GM23338 (cell line): ENCODE data around the gene CCNI2. TPM values are rescaled to one million over a fixed set of nuclear protein-coding genes. Genes with fewer than 3 reads are reported as not detected.

Experiments
- ATAC-seq: fragments of 200-7000 bp; cut with Tn5 transposase; 3 replicates; pipeline ENCODE4 v1.9.1; 2020
- DNase-seq: peaks from one replicate; pipeline ENCODE4 v3.0.0-alpha.2; 2015; ENCODE audit warnings: low spot score
- H2AFZ ChIP-seq: fragments of 200-600 bp; sonication (generic); 2 replicates; pipeline ENCODE4 v1.8.0; 2016; ENCODE audit warnings: antibody characterized with exemption, mild to moderate bottlenecking, moderate library complexity
- H3F3A ChIP-seq: fragments of 200-600 bp; sonication (generic); replicated peaks from 2 replicates; pipeline ENCODE4 v1.8.0; 2017; ENCODE audit warnings: antibody characterized with exemption, mixed run types, low read depth
- H3K27ac ChIP-seq: fragments of 200-600 bp; sonication (generic); 2 replicates; pipeline ENCODE4 v1.6.1; 2016; ENCODE audit warnings: low read depth
- H3K27me3 ChIP-seq: fragments of 200-600 bp; sonication (generic); 2 replicates; pipeline ENCODE4 v1.8.0; 2016; ENCODE audit warnings: mild to moderate bottlenecking, mixed run types, moderate library complexity; ENCODE audit not compliant: insufficient read depth
- H3K36me3 ChIP-seq: fragments of 200-600 bp; sonication (generic); 2 replicates; pipeline ENCODE4 v1.8.0; 2016; ENCODE audit warnings: mild to moderate bottlenecking; ENCODE audit not compliant: insufficient read depth
- H3K4me1 ChIP-seq: fragments of 200-600 bp; sonication (generic); 2 replicates; pipeline ENCODE4 v1.8.0; 2016; ENCODE audit warnings: mild to moderate bottlenecking, moderate library complexity; ENCODE audit not compliant: insufficient read depth
- H3K4me2 ChIP-seq: fragments of 200-600 bp; sonication (generic); 2 replicates; pipeline ENCODE4 v1.7.1; 2017; ENCODE audit warnings: mixed run types
- H3K4me3 ChIP-seq: fragments of 200-600 bp; sonication (generic); 2 replicates; pipeline ENCODE4 v1.6.1; 2016; ENCODE audit warnings: mixed run types
- H3K79me2 ChIP-seq: fragments of 200-600 bp; sonication (generic); replicated peaks from 2 replicates; pipeline ENCODE4 v1.8.0; 2017; ENCODE audit warnings: mild to moderate bottlenecking; ENCODE audit not compliant: insufficient read depth
- H3K9me2 ChIP-seq: fragments of 200-600 bp; sonication (generic); 2 replicates; pipeline ENCODE4 v1.8.0; 2017; ENCODE audit not compliant: insufficient read depth
- H4K20me1 ChIP-seq: fragments of 200-600 bp; sonication (generic); replicated peaks from 2 replicates; pipeline ENCODE4 v1.8.0; 2017; ENCODE audit warnings: mild to moderate bottlenecking; ENCODE audit not compliant: insufficient read depth
- H3K27ac Mint-ChIP-seq: 2 replicates; pipeline ENCODE4 v1.8.0; 2020; ENCODE audit warnings: inconsistent platforms, mild to moderate bottlenecking, moderate library complexity, mixed read lengths
- H3K27me3 Mint-ChIP-seq: 3 replicates; pipeline ENCODE4 v1.8.0; 2022; ENCODE audit warnings: low read depth, mild to moderate bottlenecking, moderate library complexity, mixed read lengths, inconsistent platforms; ENCODE audit not compliant: insufficient read depth, poor library complexity
- H3K36me3 Mint-ChIP-seq: 3 replicates; pipeline ENCODE4 v1.8.0; 2021; ENCODE audit warnings: low read depth, mild to moderate bottlenecking, inconsistent platforms, moderate library complexity, mixed read lengths
- H3K4me1 Mint-ChIP-seq: 3 replicates; pipeline ENCODE4 v1.8.0; 2020; ENCODE audit warnings: mild to moderate bottlenecking, inconsistent platforms, mixed read lengths
- H3K4me3 Mint-ChIP-seq: 3 replicates; pipeline ENCODE4 v1.8.0; 2021; ENCODE audit warnings: moderate library complexity, mild to moderate bottlenecking, inconsistent platforms, mixed read lengths
- H3K9me3 Mint-ChIP-seq: 3 replicates; pipeline ENCODE4 v1.8.0; 2020; ENCODE audit warnings: moderate library complexity, mild to moderate bottlenecking, inconsistent platforms, mixed read lengths
- ETS1 ChIP-seq: IDR thresholded peaks from 2 replicates; pipeline ENCODE4 v1.6.1; 2016; ENCODE audit warnings: antibody characterized with exemption
- EZH2phosphoT487 ChIP-seq: fragments of 200-600 bp; sonication (generic); IDR thresholded peaks from one replicate; pipeline ENCODE4 v1.8.1; 2018; ENCODE audit warnings: antibody characterized with exemption; ENCODE audit not compliant: unreplicated experiment
- NANOG ChIP-seq: IDR thresholded peaks from 2 replicates; pipeline ENCODE4 v1.6.1; 2016; ENCODE audit warnings: antibody characterized with exemption, borderline replicate concordance
- POLR2AphosphoS5 ChIP-seq: IDR thresholded peaks from 2 replicates; pipeline ENCODE4 v1.6.1; 2016; ENCODE audit warnings: antibody characterized with exemption, low read depth
- REST ChIP-seq: IDR thresholded peaks from one replicate; pipeline ENCODE4 v1.6.1; 2018; ENCODE audit warnings: antibody characterized with exemption; ENCODE audit not compliant: unreplicated experiment
- STAT1 ChIP-seq: IDR thresholded peaks from one replicate; pipeline ENCODE4 v1.6.1; 2016; ENCODE audit warnings: antibody characterized with exemption; ENCODE audit not compliant: unreplicated experiment
- ZNF114 ChIP-seq: fragments of 250-450 bp; sonication (Bioruptor Pico); IDR thresholded peaks from 2 replicates; pipeline ENCODE4 v1.5.0; 2020; ENCODE audit warnings: mild to moderate bottlenecking, moderate library complexity
- ZNF331 ChIP-seq: fragments of 250-450 bp; sonication (Bioruptor Pico); IDR thresholded peaks from 2 replicates; pipeline ENCODE4 v1.5.0; 2020; ENCODE audit warnings: low read depth, mild to moderate bottlenecking, moderate library complexity
- polyA plus RNA-seq: library from polyadenylated mRNA; unstranded; fragments of >200 nt; fragmentation: Nextera tagmentation; extraction: Ambion mirVana; gene quantifications from 2 replicates; pipeline ENCODE4 v1.2.1, GENCODE V29; 2016
- total RNA-seq: library from RNA; depleted of rRNA; stranded (reverse); fragments of >200 nt; shearing (Covaris generic); gene quantifications from 2 replicates; pipeline ENCODE4 v1.2.3, GENCODE V29; 2014
- TF ChIP-seq, protein P1 (sequence below), 2 experiments: fragments of 200-600 bp in 1 of 2; sonication (generic) in 1 of 2; conservative IDR thresholded peaks; 2 replicates each; pipeline versions ENCODE4 v1.5.1 to v1.6.1; 2016 to 2017; ENCODE audit warnings: antibody characterized with exemption in 2 of 2, low read depth in 2 of 2, mild to moderate bottlenecking in 2 of 2, moderate library complexity in 1 of 2
- TF ChIP-seq, protein P2 (sequence below): fragments of 250-450 bp; sonication (Bioruptor Pico); IDR thresholded peaks from 2 replicates; pipeline ENCODE4 v1.5.0; 2020; ENCODE audit warnings: mild to moderate bottlenecking, moderate library complexity

CCNI2 gene
- total and polyA plus RNA-seq, 2 experiments from 2014 or later, result 0.55 to 2.5 TPM

DNA sequence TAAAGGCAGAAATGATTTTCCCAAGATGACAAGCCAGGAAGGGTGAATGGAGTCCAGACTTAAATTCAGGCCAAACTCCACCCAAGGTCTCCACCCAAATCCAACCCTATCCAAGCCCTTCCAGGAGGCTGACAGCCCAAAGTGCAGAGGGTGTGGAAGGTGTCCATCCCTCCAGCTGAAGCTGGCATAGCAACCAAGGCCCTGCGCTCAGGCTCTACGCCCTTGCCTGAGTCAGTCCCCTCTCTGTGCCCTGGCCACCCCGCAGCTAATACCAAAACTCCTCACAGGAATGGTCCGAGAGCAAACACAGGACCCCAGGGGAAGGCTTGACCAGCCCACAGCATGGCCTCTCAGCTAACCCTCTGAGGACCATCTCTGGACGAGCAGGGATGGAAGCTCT, 27.7 kb downstream of the CCNI2 start (continued):
- TF ChIP-seq REST, result no peak
- TF ChIP-seq STAT1, result no peak
- no peak for TF ChIP-seq ZNF331 (CRISPR knock-in tag)
- TF ChIP-seq, protein P1, sequence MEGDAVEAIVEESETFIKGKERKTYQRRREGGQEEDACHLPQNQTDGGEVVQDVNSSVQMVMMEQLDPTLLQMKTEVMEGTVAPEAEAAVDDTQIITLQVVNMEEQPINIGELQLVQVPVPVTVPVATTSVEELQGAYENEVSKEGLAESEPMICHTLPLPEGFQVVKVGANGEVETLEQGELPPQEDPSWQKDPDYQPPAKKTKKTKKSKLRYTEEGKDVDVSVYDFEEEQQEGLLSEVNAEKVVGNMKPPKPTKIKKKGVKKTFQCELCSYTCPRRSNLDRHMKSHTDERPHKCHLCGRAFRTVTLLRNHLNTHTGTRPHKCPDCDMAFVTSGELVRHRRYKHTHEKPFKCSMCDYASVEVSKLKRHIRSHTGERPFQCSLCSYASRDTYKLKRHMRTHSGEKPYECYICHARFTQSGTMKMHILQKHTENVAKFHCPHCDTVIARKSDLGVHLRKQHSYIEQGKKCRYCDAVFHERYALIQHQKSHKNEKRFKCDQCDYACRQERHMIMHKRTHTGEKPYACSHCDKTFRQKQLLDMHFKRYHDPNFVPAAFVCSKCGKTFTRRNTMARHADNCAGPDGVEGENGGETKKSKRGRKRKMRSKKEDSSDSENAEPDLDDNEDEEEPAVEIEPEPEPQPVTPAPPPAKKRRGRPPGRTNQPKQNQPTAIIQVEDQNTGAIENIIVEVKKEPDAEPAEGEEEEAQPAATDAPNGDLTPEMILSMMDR (conservative IDR thresholded peaks at IDR 0.05; ENCODE audit: low read depth in 2 of 2), result no peak
- TF ChIP-seq NANOG, result no peak

DNA sequence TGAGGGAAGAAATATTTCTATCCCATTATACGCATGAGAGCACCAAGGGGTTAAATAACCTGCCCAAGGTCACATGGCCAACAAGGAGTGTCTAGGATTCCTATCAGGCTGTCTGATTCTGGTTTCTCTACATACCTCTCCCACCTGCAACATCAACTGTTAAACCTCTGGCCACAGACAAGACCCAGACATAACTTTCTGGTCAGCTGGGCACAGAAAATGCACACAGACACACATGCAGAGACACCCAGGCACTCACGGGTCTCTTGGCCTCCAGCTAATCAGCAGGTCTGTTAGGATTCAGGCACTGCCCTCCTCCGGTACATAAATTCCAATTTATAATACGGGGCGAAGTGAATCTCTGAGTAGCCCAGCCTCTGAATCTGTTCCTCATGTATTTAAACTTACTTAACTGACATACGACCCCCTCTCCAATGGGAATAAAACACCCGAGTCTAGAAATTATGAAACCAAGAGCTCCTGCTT, 28.3 kb downstream of the CCNI2 start:
- H2AFZ ChIP-seq, result no peak overlapping the region
- H3F3A ChIP-seq, result no peaks in the 10 kb centered on the region
- peaks cover 50% of the 10 kb centered on the region for H3K27me3 ChIP-seq
- H3K79me2 ChIP-seq, result no peaks in the 10 kb centered on the region; the same call in 1 of the 2 replicates
- no peaks in the 10 kb centered on the region for H3K36me3 ChIP-seq
- peaks cover 2% of the 10 kb centered on the region; the same call in 1 of the 2 replicates for H3K9me2 ChIP-seq
- peaks cover 40% of the 10 kb centered on the region for H3K4me1 Mint-ChIP-seq
- DNase-seq (no peak), ATAC-seq (no peak)
- H4K20me1 ChIP-seq, result 0 out of 2 replicates have a peak, but pooled peaks cover 4% of the 10 kb centered on the region
- H3K4me3 Mint-ChIP-seq, result peak overlapping the region; percentile 76; the same call in 2 of the 3 replicates
- no peaks in the 10 kb centered on the region for H3K9me3 Mint-ChIP-seq
- peak overlapping the region; percentile 89 for H3K4me2 ChIP-seq
- H3K27ac ChIP-seq, result no peak overlapping the region
- H3K36me3 Mint-ChIP-seq, result no peaks in the 10 kb centered on the region; the same call in 2 of the 3 replicates
- no peak overlapping the region for H3K27ac Mint-ChIP-seq
- peaks cover 25% of the 10 kb centered on the region for H3K4me1 ChIP-seq
- H3K4me3 ChIP-seq, result peak overlapping the region; percentile 89
- H3K27me3 Mint-ChIP-seq, result peaks cover 32% of the 10 kb centered on the region
- TF ChIP-seq NANOG (no peak), EZH2phosphoT487 (no peak), ETS1 (no peak), POLR2AphosphoS5 (no peak), ZNF114 (no peak)
- TF ChIP-seq, protein P2, sequence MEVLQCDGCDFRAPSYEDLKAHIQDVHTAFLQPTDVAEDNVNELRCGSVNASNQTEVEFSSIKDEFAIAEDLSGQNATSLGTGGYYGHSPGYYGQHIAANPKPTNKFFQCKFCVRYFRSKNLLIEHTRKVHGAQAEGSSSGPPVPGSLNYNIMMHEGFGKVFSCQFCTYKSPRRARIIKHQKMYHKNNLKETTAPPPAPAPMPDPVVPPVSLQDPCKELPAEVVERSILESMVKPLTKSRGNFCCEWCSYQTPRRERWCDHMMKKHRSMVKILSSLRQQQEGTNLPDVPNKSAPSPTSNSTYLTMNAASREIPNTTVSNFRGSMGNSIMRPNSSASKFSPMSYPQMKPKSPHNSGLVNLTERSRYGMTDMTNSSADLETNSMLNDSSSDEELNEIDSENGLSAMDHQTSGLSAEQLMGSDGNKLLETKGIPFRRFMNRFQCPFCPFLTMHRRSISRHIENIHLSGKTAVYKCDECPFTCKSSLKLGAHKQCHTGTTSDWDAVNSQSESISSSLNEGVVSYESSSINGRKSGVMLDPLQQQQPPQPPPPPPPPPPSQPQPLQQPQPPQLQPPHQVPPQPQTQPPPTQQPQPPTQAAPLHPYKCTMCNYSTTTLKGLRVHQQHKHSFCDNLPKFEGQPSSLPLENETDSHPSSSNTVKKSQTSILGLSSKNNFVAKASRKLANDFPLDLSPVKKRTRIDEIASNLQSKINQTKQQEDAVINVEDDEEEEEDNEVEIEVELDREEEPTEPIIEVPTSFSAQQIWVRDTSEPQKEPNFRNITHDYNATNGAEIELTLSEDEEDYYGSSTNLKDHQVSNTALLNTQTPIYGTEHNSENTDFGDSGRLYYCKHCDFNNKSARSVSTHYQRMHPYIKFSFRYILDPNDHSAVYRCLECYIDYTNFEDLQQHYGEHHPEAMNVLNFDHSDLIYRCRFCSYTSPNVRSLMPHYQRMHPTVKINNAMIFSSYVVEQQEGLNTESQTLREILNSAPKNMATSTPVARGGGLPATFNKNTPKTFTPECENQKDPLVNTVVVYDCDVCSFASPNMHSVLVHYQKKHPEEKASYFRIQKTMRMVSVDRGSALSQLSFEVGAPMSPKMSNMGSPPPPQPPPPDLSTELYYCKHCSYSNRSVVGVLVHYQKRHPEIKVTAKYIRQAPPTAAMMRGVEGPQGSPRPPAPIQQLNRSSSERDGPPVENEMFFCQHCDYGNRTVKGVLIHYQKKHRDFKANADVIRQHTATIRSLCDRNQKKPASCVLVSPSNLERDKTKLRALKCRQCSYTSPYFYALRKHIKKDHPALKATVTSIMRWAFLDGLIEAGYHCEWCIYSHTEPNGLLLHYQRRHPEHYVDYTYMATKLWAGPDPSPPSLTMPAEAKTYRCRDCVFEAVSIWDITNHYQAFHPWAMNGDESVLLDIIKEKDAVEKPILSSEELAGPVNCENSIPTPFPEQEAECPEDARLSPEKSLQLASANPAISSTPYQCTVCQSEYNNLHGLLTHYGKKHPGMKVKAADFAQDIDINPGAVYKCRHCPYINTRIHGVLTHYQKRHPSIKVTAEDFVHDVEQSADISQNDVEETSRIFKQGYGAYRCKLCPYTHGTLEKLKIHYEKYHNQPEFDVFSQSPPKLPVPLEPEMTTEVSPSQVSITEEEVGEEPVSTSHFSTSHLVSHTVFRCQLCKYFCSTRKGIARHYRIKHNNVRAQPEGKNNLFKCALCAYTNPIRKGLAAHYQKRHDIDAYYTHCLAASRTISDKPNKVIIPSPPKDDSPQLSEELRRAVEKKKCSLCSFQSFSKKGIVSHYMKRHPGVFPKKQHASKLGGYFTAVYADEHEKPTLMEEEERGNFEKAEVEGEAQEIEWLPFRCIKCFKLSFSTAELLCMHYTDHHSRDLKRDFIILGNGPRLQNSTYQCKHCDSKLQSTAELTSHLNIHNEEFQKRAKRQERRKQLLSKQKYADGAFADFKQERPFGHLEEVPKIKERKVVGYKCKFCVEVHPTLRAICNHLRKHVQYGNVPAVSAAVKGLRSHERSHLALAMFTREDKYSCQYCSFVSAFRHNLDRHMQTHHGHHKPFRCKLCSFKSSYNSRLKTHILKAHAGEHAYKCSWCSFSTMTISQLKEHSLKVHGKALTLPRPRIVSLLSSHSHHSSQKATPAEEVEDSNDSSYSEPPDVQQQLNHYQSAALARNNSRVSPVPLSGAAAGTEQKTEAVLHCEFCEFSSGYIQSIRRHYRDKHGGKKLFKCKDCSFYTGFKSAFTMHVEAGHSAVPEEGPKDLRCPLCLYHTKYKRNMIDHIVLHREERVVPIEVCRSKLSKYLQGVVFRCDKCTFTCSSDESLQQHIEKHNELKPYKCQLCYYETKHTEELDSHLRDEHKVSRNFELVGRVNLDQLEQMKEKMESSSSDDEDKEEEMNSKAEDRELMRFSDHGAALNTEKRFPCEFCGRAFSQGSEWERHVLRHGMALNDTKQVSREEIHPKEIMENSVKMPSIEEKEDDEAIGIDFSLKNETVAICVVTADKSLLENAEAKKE, result no peak
- TF ChIP-seq, protein P1 (conservative IDR thresholded peaks at IDR 0.05; ENCODE audit: low read depth in 2 of 2), result no peak
